MM.1S (cell line): ENCODE results near the gene CCDC148.

Experiments
- DNase-seq: peaks from one replicate; pipeline ENCODE4 v3.0.0-alpha.2; 2015
- H2AFZ ChIP-seq: fragments of 300-600 bp; sonication (generic); 2 replicates; pipeline ENCODE4 v1.6.0; 2016; ENCODE audit warnings: antibody characterized with exemption, low read length
- H3F3A ChIP-seq: fragments of 300-600 bp; sonication (generic); 2 replicates; pipeline ENCODE4 v1.6.1; 2016; ENCODE audit warnings: mild to moderate bottlenecking, antibody characterized with exemption, low read length, moderate library complexity, mixed read lengths; ENCODE audit not compliant: insufficient read depth
- H3K27ac ChIP-seq: fragments of 300-600 bp; sonication (generic); 2 replicates; pipeline ENCODE4 v1.5.1; 2016; ENCODE audit warnings: mild to moderate bottlenecking, low read length
- H3K27me3 ChIP-seq: fragments of 300-600 bp; sonication (generic); replicated peaks from 2 replicates; pipeline ENCODE4 v1.6.0; 2016; ENCODE audit warnings: low read length; ENCODE audit not compliant: insufficient read depth
- H3K36me3 ChIP-seq: fragments of 300-600 bp; sonication (generic); replicated peaks from 2 replicates; pipeline ENCODE4 v1.6.1; 2016; ENCODE audit warnings: mild to moderate bottlenecking, low read length, mixed read lengths; ENCODE audit not compliant: insufficient read depth
- H3K4me1 ChIP-seq: fragments of 300-600 bp; sonication (generic); 2 replicates; pipeline ENCODE4 v1.6.1; 2016; ENCODE audit warnings: low read length, mixed read lengths
- H3K4me2 ChIP-seq: fragments of 300-600 bp; sonication (generic); 2 replicates; pipeline ENCODE4 v1.6.0; 2016; ENCODE audit warnings: low read depth, low read length
- H3K4me3 ChIP-seq: fragments of 300-600 bp; sonication (generic); 2 replicates; pipeline ENCODE4 v1.5.1; 2016; ENCODE audit warnings: low read length, mixed read lengths
- H3K79me2 ChIP-seq: fragments of 300-600 bp; sonication (generic); 2 replicates; pipeline ENCODE4 v1.6.1; 2016; ENCODE audit warnings: mixed run types, low read length, mixed read lengths
- H3K9ac ChIP-seq: fragments of 300-600 bp; sonication (generic); 2 replicates; pipeline ENCODE4 v1.6.1; 2016; ENCODE audit warnings: low read length, mixed read lengths
- H3K9me2 ChIP-seq: fragments of 300-600 bp; sonication (generic); replicated peaks from 2 replicates; pipeline ENCODE4 v1.6.1; 2016; ENCODE audit warnings: mild to moderate bottlenecking, low read length, mixed read lengths; ENCODE audit not compliant: insufficient read depth
- H3K9me3 ChIP-seq: fragments of 300-600 bp; sonication (generic); replicated peaks from 2 replicates; pipeline ENCODE4 v1.6.1; 2016; ENCODE audit warnings: mild to moderate bottlenecking, low read length, mixed read lengths; ENCODE audit not compliant: insufficient read depth
- H4K20me1 ChIP-seq: fragments of 300-600 bp; sonication (generic); 2 replicates; pipeline ENCODE4 v1.6.1; 2016; ENCODE audit warnings: mild to moderate bottlenecking, low read length, moderate library complexity, mixed read lengths; ENCODE audit not compliant: insufficient read depth
- EZH2 ChIP-seq: fragments of 300-600 bp; sonication (generic); optimal IDR thresholded peaks from 2 replicates; pipeline ENCODE3; 2017; ENCODE audit warnings: low read depth, mild to moderate bottlenecking, antibody characterized with exemption, low read length, mixed read lengths
- EZH2phosphoT487 ChIP-seq: fragments of 300-600 bp; sonication (generic); IDR thresholded peaks from 2 replicates; pipeline ENCODE4 v1.6.1; 2018; ENCODE audit warnings: antibody characterized with exemption, low read length
- TF ChIP-seq, protein P1 (sequence below): fragments of 300-600 bp; sonication (generic); IDR thresholded peaks from 2 replicates; pipeline ENCODE4 v1.5.1; 2016; ENCODE audit warnings: antibody characterized with exemption, low read length, mixed read lengths

CCDC148 gene

DNA sequence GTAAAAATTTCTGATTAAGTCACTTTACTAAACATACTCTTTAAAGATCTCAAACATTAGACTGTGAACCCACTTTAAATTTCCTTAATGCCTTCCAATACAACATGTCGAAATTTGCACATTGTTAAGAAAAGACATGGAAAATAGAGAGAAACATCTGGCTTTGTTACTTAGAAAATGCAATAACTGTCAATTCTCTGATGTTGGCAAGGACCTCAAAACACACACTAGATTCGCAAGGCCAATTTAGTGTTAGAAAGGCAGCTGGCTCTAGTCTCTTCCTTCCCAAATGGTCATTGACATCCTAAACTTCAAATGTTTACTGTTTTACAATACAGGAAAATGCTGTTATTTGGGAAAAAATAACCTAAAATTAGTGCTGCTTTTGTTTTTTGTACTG is 244.3 kb downstream of the CCDC148 start:
- no peak for DNase-seq
- Histone ChIP-seq H3K27me3 (no peaks in the 10 kb centered on the region), H3K9ac (no peak overlapping the region), H3F3A (no peaks in the 10 kb centered on the region), H3K4me1 (no peaks in the 10 kb centered on the region), H3K79me2 (no peaks in the 10 kb centered on the region), H3K4me2 (no peak overlapping the region), H4K20me1 (no peaks in the 10 kb centered on the region), H3K9me3 (no peaks in the 10 kb centered on the region), H2AFZ (no peak overlapping the region), H3K27ac (no peak overlapping the region), H3K9me2 (no peaks in the 10 kb centered on the region), H3K4me3 (no peak overlapping the region), H3K36me3 (no peaks in the 10 kb centered on the region)
- no peak for TF ChIP-seq EZH2
- TF ChIP-seq EZH2phosphoT487 = no peak
- TF ChIP-seq, protein P1, sequence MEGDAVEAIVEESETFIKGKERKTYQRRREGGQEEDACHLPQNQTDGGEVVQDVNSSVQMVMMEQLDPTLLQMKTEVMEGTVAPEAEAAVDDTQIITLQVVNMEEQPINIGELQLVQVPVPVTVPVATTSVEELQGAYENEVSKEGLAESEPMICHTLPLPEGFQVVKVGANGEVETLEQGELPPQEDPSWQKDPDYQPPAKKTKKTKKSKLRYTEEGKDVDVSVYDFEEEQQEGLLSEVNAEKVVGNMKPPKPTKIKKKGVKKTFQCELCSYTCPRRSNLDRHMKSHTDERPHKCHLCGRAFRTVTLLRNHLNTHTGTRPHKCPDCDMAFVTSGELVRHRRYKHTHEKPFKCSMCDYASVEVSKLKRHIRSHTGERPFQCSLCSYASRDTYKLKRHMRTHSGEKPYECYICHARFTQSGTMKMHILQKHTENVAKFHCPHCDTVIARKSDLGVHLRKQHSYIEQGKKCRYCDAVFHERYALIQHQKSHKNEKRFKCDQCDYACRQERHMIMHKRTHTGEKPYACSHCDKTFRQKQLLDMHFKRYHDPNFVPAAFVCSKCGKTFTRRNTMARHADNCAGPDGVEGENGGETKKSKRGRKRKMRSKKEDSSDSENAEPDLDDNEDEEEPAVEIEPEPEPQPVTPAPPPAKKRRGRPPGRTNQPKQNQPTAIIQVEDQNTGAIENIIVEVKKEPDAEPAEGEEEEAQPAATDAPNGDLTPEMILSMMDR = no peak

DNA sequence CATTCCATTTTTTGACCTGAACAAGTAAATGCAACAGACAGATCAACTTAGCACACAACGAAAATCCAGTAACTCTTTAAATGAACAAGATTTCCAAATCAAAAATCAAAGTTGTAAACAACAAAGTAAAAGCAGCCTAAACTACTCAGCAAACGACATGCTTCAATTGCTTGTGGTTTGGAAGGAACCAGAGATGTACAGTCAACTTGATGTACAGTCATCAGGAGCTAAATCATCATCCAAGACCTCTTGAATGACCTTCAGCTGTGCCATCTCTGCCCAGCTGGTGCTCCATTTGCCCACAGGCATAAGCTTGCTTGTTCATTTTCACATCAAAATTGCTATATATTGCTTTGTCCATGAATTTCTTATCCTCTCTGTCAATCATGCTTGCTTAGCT is 245.1 kb downstream of the CCDC148 start:
- Histone ChIP-seq H3K79me2 (no peaks in the 10 kb centered on the region), H3K4me3 (no peak overlapping the region), H3K27ac (no peak overlapping the region), H3K9ac (no peak overlapping the region), H3K9me2 (no peaks in the 10 kb centered on the region), H3K27me3 (no peaks in the 10 kb centered on the region), H2AFZ (no peak overlapping the region), H4K20me1 (no peaks in the 10 kb centered on the region), H3F3A (no peaks in the 10 kb centered on the region), H3K4me1 (no peaks in the 10 kb centered on the region), H3K9me3 (no peaks in the 10 kb centered on the region), H3K36me3 (no peaks in the 10 kb centered on the region), H3K4me2 (no peak overlapping the region)
- no peak for DNase-seq
- TF ChIP-seq EZH2phosphoT487 = no peak
- TF ChIP-seq, protein P1 = no peak
- no peak for TF ChIP-seq EZH2

DNA sequence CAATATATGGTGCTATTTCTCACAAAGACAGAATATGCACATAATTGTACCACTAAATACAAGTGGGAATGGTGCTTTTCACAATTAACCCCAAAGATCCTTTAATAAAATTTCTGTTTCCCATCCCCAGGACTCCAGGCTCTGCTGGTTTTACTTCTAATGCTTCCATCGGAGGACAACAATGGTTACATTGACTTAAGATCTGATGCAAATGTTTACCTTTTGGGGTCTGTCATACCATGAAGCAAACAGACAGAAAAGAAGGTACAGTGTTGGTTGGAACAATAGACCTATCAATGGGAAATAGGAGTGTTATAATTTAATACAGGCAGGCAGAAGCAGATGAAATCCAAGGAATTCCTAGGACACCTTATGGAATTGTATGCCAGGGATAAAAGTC is 249.2 kb downstream of the CCDC148 start:
- H3K9me2 ChIP-seq = no peaks in the 10 kb centered on the region
- H3K4me1 ChIP-seq = no peaks in the 10 kb centered on the region
- H3K27ac ChIP-seq = no peak overlapping the region

More for the DNA sequence above, 249.2 kb downstream of the CCDC148 start:
- H3K9ac ChIP-seq = no peak overlapping the region
- TF ChIP-seq, protein P1 = no peak
- TF ChIP-seq EZH2phosphoT487 (no peak), EZH2 (no peak)
- H3K27me3 ChIP-seq = no peaks in the 10 kb centered on the region
- H3F3A ChIP-seq = no peaks in the 10 kb centered on the region
- H2AFZ ChIP-seq = no peak overlapping the region
- no peak overlapping the region for H3K4me3 ChIP-seq
- no peaks in the 10 kb centered on the region for H3K79me2 ChIP-seq
- H3K36me3 ChIP-seq = no peaks in the 10 kb centered on the region
- H3K4me2 ChIP-seq = no peak overlapping the region
- no peaks in the 10 kb centered on the region for H4K20me1 ChIP-seq
- no peaks in the 10 kb centered on the region for H3K9me3 ChIP-seq
- DNase-seq = no peak
